Loucy (cell line): ENCODE measurements around the gene NAALADL2.

ENCODE experiments used
- H2AFZ ChIP-seq: fragments of 200-600 bp; sonication (generic); 2 replicates; pipeline ENCODE4 v1.6.0; 2016; ENCODE audit warnings: antibody characterized with exemption, mild to moderate bottlenecking, low read length, moderate library complexity
- H3F3A ChIP-seq: fragments of 200-600 bp; 2 replicates; pipeline ENCODE4 v1.6.0; 2016; ENCODE audit warnings: antibody characterized with exemption, low read depth, mild to moderate bottlenecking
- H3K27me3 ChIP-seq: fragments of 200-600 bp; sonication (generic); 2 replicates; pipeline ENCODE4 v1.6.1; 2014; ENCODE audit warnings: low read length, mild to moderate bottlenecking; ENCODE audit not compliant: insufficient read depth, poor library complexity, severe bottlenecking
- H3K36me3 ChIP-seq: fragments of 200-600 bp; sonication (generic); 2 replicates; pipeline ENCODE4 v1.6.1; 2016; ENCODE audit warnings: low read length; ENCODE audit not compliant: insufficient read depth
- H3K4me1 ChIP-seq: fragments of 200-600 bp; sonication (generic); 2 replicates; pipeline ENCODE4 v1.5.1; 2014; ENCODE audit warnings: low read length, mild to moderate bottlenecking; ENCODE audit not compliant: insufficient read depth, poor library complexity, severe bottlenecking
- H3K4me2 ChIP-seq: fragments of 200-600 bp; sonication (generic); 2 replicates; pipeline ENCODE4 v1.6.0; 2014; ENCODE audit warnings: antibody characterized with exemption, low read length, low read depth, mild to moderate bottlenecking; ENCODE audit not compliant: poor library complexity, severe bottlenecking
- H3K4me3 ChIP-seq: fragments of 200-600 bp; sonication (generic); 2 replicates; pipeline ENCODE4 v1.5.1; 2014; ENCODE audit warnings: low read length, mild to moderate bottlenecking, mixed read lengths; ENCODE audit not compliant: poor library complexity, severe bottlenecking
- H3K79me2 ChIP-seq: fragments of 200-600 bp; sonication (generic); 2 replicates; pipeline ENCODE4 v1.6.1; 2014; ENCODE audit warnings: low read length; ENCODE audit not compliant: insufficient read depth
- H3K9ac ChIP-seq: fragments of 200-600 bp; sonication (generic); 2 replicates; pipeline ENCODE4 v1.6.0; 2014; ENCODE audit warnings: mild to moderate bottlenecking, low read depth, low read length, moderate library complexity; ENCODE audit not compliant: poor library complexity, severe bottlenecking
- H3K9me2 ChIP-seq: fragments of 200-600 bp; sonication (generic); replicated peaks from 2 replicates; pipeline ENCODE4 v1.6.1; 2016; ENCODE audit warnings: low read depth, low read length, mixed read lengths
- H3K9me3 ChIP-seq: fragments of 200-600 bp; sonication (generic); 2 replicates; pipeline ENCODE4 v1.6.1; 2014; ENCODE audit warnings: mild to moderate bottlenecking, antibody characterized with exemption, low read length, low read depth; ENCODE audit not compliant: insufficient read depth
- H4K20me1 ChIP-seq: fragments of 200-600 bp; sonication (generic); 2 replicates; pipeline ENCODE4 v1.6.0; 2014; ENCODE audit warnings: antibody characterized with exemption, low read length, mild to moderate bottlenecking; ENCODE audit not compliant: insufficient read depth, poor library complexity, severe bottlenecking
- CTCF ChIP-seq: fragments of 200-600 bp; sonication (generic); conservative IDR thresholded peaks from 2 replicates; pipeline ENCODE4 v1.5.1; 2014; ENCODE audit warnings: mild to moderate bottlenecking, antibody characterized with exemption, low read length
- EZH2phosphoT487 ChIP-seq: fragments of 200-600 bp; IDR thresholded peaks from 2 replicates; pipeline ENCODE4 v1.6.1; 2018; ENCODE audit warnings: antibody characterized with exemption, mild to moderate bottlenecking, moderate library complexity, borderline replicate concordance

The NAALADL2 gene

GRCh38 chr3:175748087-175748730 is 889.1 kb downstream of the NAALADL2 start:
- H3K9ac ChIP-seq: no peak overlapping the region
- no peaks in the 10 kb centered on the region for H3K27me3 ChIP-seq
- no peaks in the 10 kb centered on the region for H3K36me3 ChIP-seq
- H3K4me2 ChIP-seq: no peak overlapping the region
- no peaks in the 10 kb centered on the region for H3K9me2 ChIP-seq
- no peak overlapping the region for H3K4me3 ChIP-seq
- TF ChIP-seq EZH2phosphoT487: no peak
- no peak for TF ChIP-seq CTCF
- H2AFZ ChIP-seq: no peak overlapping the region
- H4K20me1 ChIP-seq: no peaks in the 10 kb centered on the region
- H3F3A ChIP-seq: no peaks in the 10 kb centered on the region
- no peaks in the 10 kb centered on the region for H3K9me3 ChIP-seq
- no peaks in the 10 kb centered on the region for H3K4me1 ChIP-seq
- H3K79me2 ChIP-seq: no peaks in the 10 kb centered on the region

GRCh38 chr3:175749981-175750380 is 890.8 kb downstream of the NAALADL2 start:
- TF ChIP-seq EZH2phosphoT487 (no peak), CTCF (no peak)
- Histone ChIP-seq H3K4me1 (no peaks in the 10 kb centered on the region), H3K9me3 (no peaks in the 10 kb centered on the region), H3F3A (no peaks in the 10 kb centered on the region), H3K9me2 (no peaks in the 10 kb centered on the region), H3K9ac (no peak overlapping the region), H3K4me2 (no peak overlapping the region), H2AFZ (no peak overlapping the region), H3K4me3 (no peak overlapping the region), H3K36me3 (no peaks in the 10 kb centered on the region), H3K27me3 (no peaks in the 10 kb centered on the region), H3K79me2 (no peaks in the 10 kb centered on the region), H4K20me1 (no peaks in the 10 kb centered on the region)

GRCh38 chr3:175751089-175751488 is 892.0 kb downstream of the NAALADL2 start:
- no peaks in the 10 kb centered on the region for H3K9me2 ChIP-seq
- no peaks in the 10 kb centered on the region for H3K79me2 ChIP-seq
- H3F3A ChIP-seq: no peaks in the 10 kb centered on the region
- no peak for TF ChIP-seq CTCF
- H3K36me3 ChIP-seq: no peaks in the 10 kb centered on the region
- H3K9ac ChIP-seq: no peak overlapping the region
- H3K4me3 ChIP-seq: no peak overlapping the region
- H3K4me1 ChIP-seq: no peaks in the 10 kb centered on the region
- no peaks in the 10 kb centered on the region for H3K27me3 ChIP-seq
- H4K20me1 ChIP-seq: no peaks in the 10 kb centered on the region
- no peaks in the 10 kb centered on the region for H3K9me3 ChIP-seq
- no peak overlapping the region for H2AFZ ChIP-seq
- H3K4me2 ChIP-seq: no peak overlapping the region
